ENCODE measurements around the gene SERPINB8. TPM values are rescaled to one million over a fixed set of nuclear protein-coding genes. Genes with fewer than 3 reads are reported as not detected.
A peak's percentile ranks its signal among the peaks of the same experiment; 100 is the strongest.

Gene SERPINB8
- total RNA-seq, 1 donor from 2014 or later, result 11.5 TPM

GRCh38 chr18:64031411-64031810 is 61.5 kb downstream of the SERPINB8 start:
- TF ChIP-seq CTCF (conservative IDR thresholded peaks at IDR 0.05; ENCODE audit: low read depth, low read length), result no peak
- no peak overlapping the region for H3K4me3 ChIP-seq (ENCODE audit: low read depth, low read length)
- no peak for DNase-seq (ENCODE audit: low read depth)

- DNase-seq (ENCODE audit: low read depth), result no peak
- TF ChIP-seq CTCF (conservative IDR thresholded peaks at IDR 0.05; ENCODE audit: low read depth, low read length), result no peak
- H3K4me3 ChIP-seq (ENCODE audit: low read depth, low read length), result no peak overlapping the region
Observed at GRCh38 chr18:64032312-64032711, 62.4 kb downstream of the SERPINB8 start.

GRCh38 chr18:64037812-64038414 is 68.0 kb downstream of the SERPINB8 start:
- peak; percentile 66 for TF ChIP-seq CTCF (conservative IDR thresholded peaks at IDR 0.05; ENCODE audit: low read depth, low read length)
- peak; percentile 6 for DNase-seq (ENCODE audit: low read depth)

More at GRCh38 chr18:64037812-64038414, 68.0 kb downstream of the SERPINB8 start:
- H3K4me3 ChIP-seq (ENCODE audit: low read depth, low read length), result no peak overlapping the region

Other genes with a start within 250 kb of the SERPINB8 start
- gene SERPINB7, start 194.7 kb upstream of the SERPINB8 start, total RNA-seq, result 7.5 and 44.5 TPM in 2 replicates
- gene SERPINB2, start 82.4 kb upstream of the SERPINB8 start, total RNA-seq, result 1.6 and 1.9 TPM in 2 replicates
- gene SERPINB10, start 62.1 kb upstream of the SERPINB8 start, total RNA-seq, result 0.98 TPM in 1 of 2 replicates, not detected in the other
- 0.29 and 1.5 TPM in 2 replicates for gene HMSD, start 20.8 kb upstream of the SERPINB8 start, total RNA-seq
- not detected in 2 replicates for gene LINC00305, start 179.0 kb downstream of the SERPINB8 start, total RNA-seq

Data from epithelial cell of proximal tubule (primary cell).